Naive thymus-derived CD4-positive, alpha-beta T cell (primary cell): ENCODE results near the gene RNF207. TPM values are rescaled to one million over a fixed set of nuclear protein-coding genes. Genes with fewer than 3 reads are reported as not detected.

ENCODE experiments used
- ATAC-seq: fragments of 150-1000 bp; cut with Tn5 transposase; 2 replicates; pipeline ENCODE4 v1.10.0; 2021; ENCODE audit warnings: mild to moderate bottlenecking, moderate library complexity
- CTCF ChIA-PET: fragments of 350-600 bp; sonication (Branson Sonifier 250); formaldehyde crosslinking; loops from one replicate; lab custom pipeline; 2021; ENCODE audit warnings: antibody characterized with exemption; lab: Charles Lee
- POLR2A ChIA-PET: fragments of 350-600 bp; sonication (Branson Sonifier 250); formaldehyde crosslinking; loops from one replicate; lab custom pipeline; 2021; ENCODE audit warnings: antibody characterized with exemption, inconsistent platforms; lab: Charles Lee
- DNase-seq, 9 donors: peaks; one replicate each; pipeline versions ENCODE4 v3.0.0 to v3.0.0-alpha.2; 2020 to 2022; ENCODE audit warnings: mixed read lengths in 1 of 9
- H3K27ac ChIP-seq: one replicate; pipeline ENCODE4 v1.7.0; 2013; ENCODE audit warnings: mild to moderate bottlenecking, low read depth, low read length, moderate library complexity
- H3K27me3 ChIP-seq, 2 donors: one replicate each; pipeline ENCODE4 v1.7.0; 2013; ENCODE audit warnings: low read length in 2 of 2, mild to moderate bottlenecking in 2 of 2, moderate library complexity in 2 of 2; ENCODE audit not compliant: control insufficient read depth in 2 of 2, insufficient read depth in 2 of 2
- H3K36me3 ChIP-seq, 3 experiments: 1 replicate in 2 of 3; 2 replicates in 1 of 3; pipeline ENCODE4 v1.7.0; 2013; ENCODE audit warnings: low read length in 3 of 3, mild to moderate bottlenecking in 3 of 3, moderate library complexity in 1 of 3; ENCODE audit not compliant: insufficient read depth in 3 of 3, control insufficient read depth in 2 of 3
- H3K4me1 ChIP-seq, 2 donors: one replicate each; pipeline ENCODE4 v1.7.0; 2013; ENCODE audit warnings: low read length in 2 of 2, mild to moderate bottlenecking in 2 of 2, moderate library complexity in 1 of 2; ENCODE audit not compliant: control insufficient read depth in 2 of 2, insufficient read depth in 2 of 2
- H3K4me3 ChIP-seq: 2 replicates; pipeline ENCODE4 v1.7.0; 2013; ENCODE audit warnings: mild to moderate bottlenecking, low read length
- H3K9me3 ChIP-seq, 3 experiments: 1 replicate in 2 of 3; 2 replicates in 1 of 3; pipeline ENCODE4 v1.7.0; 2013; ENCODE audit warnings: low read length in 3 of 3; ENCODE audit not compliant: control insufficient read depth in 2 of 3
- H3K27ac Mint-ChIP-seq, 9 donors: one replicate each; pipeline ENCODE4 v1.8.0; 2020 to 2022; ENCODE audit warnings: mixed read lengths in 9 of 9, mild to moderate bottlenecking in 8 of 9, moderate library complexity in 5 of 9, inconsistent platforms in 2 of 9
- H3K27me3 Mint-ChIP-seq, 5 donors: one replicate each; pipeline ENCODE4 v1.8.0; 2021 to 2022; ENCODE audit warnings: mixed read lengths in 5 of 5, mild to moderate bottlenecking in 1 of 5
- H3K36me3 Mint-ChIP-seq, 5 donors: one replicate each; pipeline ENCODE4 v1.8.0; 2020 to 2022; ENCODE audit warnings: mixed read lengths in 5 of 5, mild to moderate bottlenecking in 3 of 5, inconsistent platforms in 1 of 5
- H3K4me1 Mint-ChIP-seq, 7 donors: one replicate each; pipeline ENCODE4 v1.8.0; 2020 to 2022; ENCODE audit warnings: mixed read lengths in 7 of 7, mild to moderate bottlenecking in 3 of 7, inconsistent platforms in 1 of 7
- H3K4me3 Mint-ChIP-seq, 10 donors: one replicate each; pipeline ENCODE4 v1.8.0; 2020 to 2022; ENCODE audit warnings: mild to moderate bottlenecking in 10 of 10, mixed read lengths in 10 of 10, moderate library complexity in 6 of 10, inconsistent platforms in 2 of 10
- H3K9me3 Mint-ChIP-seq, 11 donors: one replicate each; pipeline ENCODE4 v1.8.0; 2020 to 2022; ENCODE audit warnings: mixed read lengths in 11 of 11, mild to moderate bottlenecking in 4 of 11, inconsistent platforms in 1 of 11, moderate library complexity in 1 of 11
- intact Hi-C, 2 donors: fragments of 100-400 bp; cut with micrococcal nuclease; formaldehyde crosslinking; loops; one replicate each; pipeline ENCODE4 v1.15.1; 2023
- polyA plus RNA-seq, 2 donors: library from polyadenylated mRNA; unstranded; fragments of 300-500 nt; fragmentation: Illumina TruSeq; gene quantifications; one replicate each; pipeline ENCODE4 v1.2.3, GENCODE V29; 2021
- total RNA-seq, 6 experiments: library from RNA in 5 of 6; stranded (reverse) in 5 of 6; gene quantifications; 1 replicate in 5 of 6; 2 replicates in 1 of 6; pipeline ENCODE4 v1.2.3 and lab custom pipeline; 2021 to 2026

RNF207 gene
- total and polyA plus RNA-seq, 7 experiments from 2014 or later = 0.09 to 83.6 (median 0.81) TPM

GRCh38 chr1:6261615-6261995, 55.7 kb downstream of the RNF207 start:
- H3K9me3 Mint-ChIP-seq = peaks cover 0 to 3% (median 0%) of the 10 kb centered on the region in 11 donors
- DNase-seq = no peak
- peaks cover 0 to 26% (median 3%) of the 10 kb centered on the region in 5 donors for H3K27me3 Mint-ChIP-seq
- Histone ChIP-seq H3K4me1 (peaks cover 0 to 5% of the 10 kb centered on the region in 2 donors), H3K9me3 (no peaks in the 10 kb centered on the region), H3K27me3 (no peaks in the 10 kb centered on the region), H3K4me3 (no peak overlapping the region), H3K36me3 (no peaks in the 10 kb centered on the region), H3K27ac (no peak overlapping the region)
- H3K36me3 Mint-ChIP-seq = no peaks in the 10 kb centered on the region
- ChIA-PET CTCF (no interaction called here), POLR2A (no interaction called here)
- intact Hi-C loops = no loop called here
- H3K27ac Mint-ChIP-seq = peak overlapping the region in 1 of 9 donors; percentile 49
- peaks cover 0 to 8% (median 1%) of the 10 kb centered on the region in 7 donors for H3K4me1 Mint-ChIP-seq
- no peak for ATAC-seq
- peak overlapping the region; percentile 24 to 86 (median 72) for H3K4me3 Mint-ChIP-seq

- no peak overlapping the region for H3K27ac Mint-ChIP-seq
- H3K4me3 Mint-ChIP-seq = peak overlapping the region in 2 of 10 donors; percentile 7 to 73
- intact Hi-C loops = no loop called here
- no peaks in the 10 kb centered on the region for H3K27me3 ChIP-seq
- no peak overlapping the region for H3K4me3 ChIP-seq
- ChIA-PET POLR2A (no interaction called here), CTCF (no interaction called here)
- ATAC-seq = no peak
- no peaks in the 10 kb centered on the region for H3K9me3 ChIP-seq
- peaks cover 0 to 8% (median 1%) of the 10 kb centered on the region in 7 donors for H3K4me1 Mint-ChIP-seq
- peaks cover 0 to 3% (median 0%) of the 10 kb centered on the region in 11 donors for H3K9me3 Mint-ChIP-seq
- H3K36me3 ChIP-seq = no peaks in the 10 kb centered on the region
- no peaks in the 10 kb centered on the region for H3K36me3 Mint-ChIP-seq
- H3K4me1 ChIP-seq = peaks cover 0 to 5% of the 10 kb centered on the region in 2 donors
- no peak overlapping the region for H3K27ac ChIP-seq
- no peak for DNase-seq
- peaks cover 0 to 26% (median 3%) of the 10 kb centered on the region in 5 donors for H3K27me3 Mint-ChIP-seq
Observed at GRCh38 chr1:6262555-6263420, 56.9 kb downstream of the RNF207 start.

- intact Hi-C loops = no loop called here
- Histone ChIP-seq H3K27me3 (no peaks in the 10 kb centered on the region), H3K27ac (no peak overlapping the region), H3K4me3 (no peak overlapping the region), H3K9me3 (no peaks in the 10 kb centered on the region), H3K4me1 (peaks cover 0 to 5% of the 10 kb centered on the region in 2 donors), H3K36me3 (no peaks in the 10 kb centered on the region)
- ChIA-PET CTCF (no interaction called here), POLR2A (no interaction called here)
- no peak for DNase-seq
- ATAC-seq = no peak
- H3K4me1 Mint-ChIP-seq = peaks cover 0 to 8% (median 1%) of the 10 kb centered on the region in 7 donors
- H3K36me3 Mint-ChIP-seq = no peaks in the 10 kb centered on the region
- H3K9me3 Mint-ChIP-seq = peaks cover 0 to 3% (median 0%) of the 10 kb centered on the region in 11 donors
- H3K27ac Mint-ChIP-seq = no peak overlapping the region
- peak overlapping the region in 1 of 10 donors; percentile 23 for H3K4me3 Mint-ChIP-seq
- peaks cover 0 to 20% (median 3%) of the 10 kb centered on the region in 5 donors for H3K27me3 Mint-ChIP-seq
Observed at GRCh38 chr1:6263716-6264115, 57.8 kb downstream of the RNF207 start.

- Mint-ChIP-seq H3K27me3 (peaks cover 0 to 11% (median 0%) of the 10 kb centered on the region in 5 donors), H3K9me3 (peaks cover 0 to 3% (median 0%) of the 10 kb centered on the region in 11 donors), H3K4me1 (peaks cover 0 to 6% (median 0%) of the 10 kb centered on the region in 7 donors), H3K4me3 (no peak overlapping the region), H3K36me3 (no peaks in the 10 kb centered on the region), H3K27ac (no peak overlapping the region)
- Histone ChIP-seq H3K36me3 (no peaks in the 10 kb centered on the region), H3K4me3 (no peak overlapping the region), H3K9me3 (no peaks in the 10 kb centered on the region), H3K27me3 (no peaks in the 10 kb centered on the region), H3K27ac (no peak overlapping the region), H3K4me1 (no peaks in the 10 kb centered on the region)
- no peak for ATAC-seq
- POLR2A ChIA-PET = interaction anchor here (0.6 kb wide), 1 partner anchor 25 kb away, joined by 3 read pairs; no protein-coding TSS in a partner anchor
- intact Hi-C loops = no loop called here
- CTCF ChIA-PET = no interaction called here
- DNase-seq = no peak
Observed at GRCh38 chr1:6265151-6265550, 59.2 kb downstream of the RNF207 start.

GRCh38 chr1:6266641-6267040, 60.7 kb downstream of the RNF207 start:
- H3K4me3 Mint-ChIP-seq = no peak overlapping the region
- Histone ChIP-seq H3K27me3 (no peaks in the 10 kb centered on the region), H3K9me3 (no peaks in the 10 kb centered on the region), H3K4me3 (no peak overlapping the region), H3K36me3 (no peaks in the 10 kb centered on the region), H3K27ac (no peak overlapping the region), H3K4me1 (no peaks in the 10 kb centered on the region)
- peaks cover 0 to 3% (median 0%) of the 10 kb centered on the region in 11 donors for H3K9me3 Mint-ChIP-seq
- no peak overlapping the region for H3K27ac Mint-ChIP-seq
- intact Hi-C loops = no loop called here
- peaks cover 0 to 6% (median 0%) of the 10 kb centered on the region in 7 donors for H3K4me1 Mint-ChIP-seq
- peaks cover 0 to 7% (median 0%) of the 10 kb centered on the region in 5 donors for H3K27me3 Mint-ChIP-seq
- DNase-seq (no peak), ATAC-seq (no peak)
- no peaks in the 10 kb centered on the region for H3K36me3 Mint-ChIP-seq
- CTCF ChIA-PET = interaction anchor here (1.1 kb wide), 1 partner anchor 20 kb away, joined by 3 read pairs; no protein-coding TSS in a partner anchor
- POLR2A ChIA-PET = no interaction called here

- H3K4me1 Mint-ChIP-seq = peaks cover 0 to 4% (median 0%) of the 10 kb centered on the region in 7 donors
- CTCF ChIA-PET = no interaction called here
- H3K27me3 ChIP-seq = no peaks in the 10 kb centered on the region
- no peak overlapping the region for H3K27ac ChIP-seq
- no peaks in the 10 kb centered on the region for H3K36me3 ChIP-seq
- H3K9me3 ChIP-seq = no peaks in the 10 kb centered on the region
- H3K27me3 Mint-ChIP-seq = no peaks in the 10 kb centered on the region
- no peak overlapping the region for H3K4me3 Mint-ChIP-seq
- no peak for DNase-seq
- ATAC-seq = no peak
- H3K4me1 ChIP-seq = no peaks in the 10 kb centered on the region
- no peak overlapping the region for H3K4me3 ChIP-seq
- intact Hi-C loops = no loop called here
- no peaks in the 10 kb centered on the region for H3K9me3 Mint-ChIP-seq
- no peaks in the 10 kb centered on the region for H3K36me3 Mint-ChIP-seq
- POLR2A ChIA-PET = no interaction called here
- peak overlapping the region in 1 of 9 donors; percentile 42 for H3K27ac Mint-ChIP-seq
Observed at GRCh38 chr1:6267686-6268322, 61.9 kb downstream of the RNF207 start.
